ENCODE results near the gene SLC25A41.

SLC25A41 gene

DNA sequence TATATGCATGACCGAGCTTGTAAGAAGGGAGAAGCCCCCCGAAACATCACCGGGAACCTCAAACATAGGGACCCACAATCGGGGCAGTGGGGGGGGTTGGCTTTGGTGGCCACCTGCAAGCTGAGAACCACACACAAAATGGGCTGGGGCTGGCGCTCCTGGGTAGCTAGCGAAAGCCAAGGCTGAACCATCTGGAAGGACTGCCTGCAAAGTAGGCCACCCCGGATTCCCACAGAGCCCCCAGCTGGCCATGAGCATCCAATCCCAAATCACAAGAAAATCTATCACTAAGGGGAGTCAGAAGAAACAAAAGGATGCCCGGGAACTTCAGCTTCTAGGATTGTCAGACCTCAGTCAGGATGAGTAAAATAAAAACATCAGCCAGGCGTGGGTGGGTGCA lies 55.1 kb downstream of the SLC25A41 start:
- Histone ChIP-seq H3K4me3 (ENCODE audit: low read depth in 1 of 2, low read length in 2 of 2) (no peak overlapping the region), H3K9me3 (ENCODE audit: control insufficient read depth in 1 of 2, low read length in 2 of 2) (peaks cover 0 to 8% of the 10 kb centered on the region in 2 donors), H3K4me1 (ENCODE audit: control insufficient read depth in 1 of 2, insufficient read depth in 2 of 2, low read length in 2 of 2) (peaks cover 0 to 18% of the 10 kb centered on the region in 2 donors), H3K36me3 (ENCODE audit: control insufficient read depth in 1 of 2, insufficient read depth in 2 of 2, low read length in 2 of 2) (peaks cover 22 to 50% of the 10 kb centered on the region in 2 donors), H3K27ac (ENCODE audit: low read length) (no peak overlapping the region), H3K27me3 (ENCODE audit: low read depth, low read length) (no peaks in the 10 kb centered on the region)

- Histone ChIP-seq H3K4me3 (ENCODE audit: low read depth in 1 of 2, low read length in 2 of 2) (no peak overlapping the region), H3K27ac (ENCODE audit: low read length) (no peak overlapping the region), H3K36me3 (ENCODE audit: control insufficient read depth in 1 of 2, insufficient read depth in 2 of 2, low read length in 2 of 2) (peaks cover 20 to 46% of the 10 kb centered on the region in 2 donors), H3K27me3 (ENCODE audit: low read depth, low read length) (no peaks in the 10 kb centered on the region), H3K4me1 (ENCODE audit: control insufficient read depth in 1 of 2, insufficient read depth in 2 of 2, low read length in 2 of 2) (peaks cover 0 to 19% of the 10 kb centered on the region in 2 donors), H3K9me3 (ENCODE audit: control insufficient read depth in 1 of 2, low read length in 2 of 2) (peaks cover 0 to 8% of the 10 kb centered on the region in 2 donors)
These were observed 55.5 kb downstream of the SLC25A41 start for GRCh38 chr19:6378041-6378440.

DNA sequence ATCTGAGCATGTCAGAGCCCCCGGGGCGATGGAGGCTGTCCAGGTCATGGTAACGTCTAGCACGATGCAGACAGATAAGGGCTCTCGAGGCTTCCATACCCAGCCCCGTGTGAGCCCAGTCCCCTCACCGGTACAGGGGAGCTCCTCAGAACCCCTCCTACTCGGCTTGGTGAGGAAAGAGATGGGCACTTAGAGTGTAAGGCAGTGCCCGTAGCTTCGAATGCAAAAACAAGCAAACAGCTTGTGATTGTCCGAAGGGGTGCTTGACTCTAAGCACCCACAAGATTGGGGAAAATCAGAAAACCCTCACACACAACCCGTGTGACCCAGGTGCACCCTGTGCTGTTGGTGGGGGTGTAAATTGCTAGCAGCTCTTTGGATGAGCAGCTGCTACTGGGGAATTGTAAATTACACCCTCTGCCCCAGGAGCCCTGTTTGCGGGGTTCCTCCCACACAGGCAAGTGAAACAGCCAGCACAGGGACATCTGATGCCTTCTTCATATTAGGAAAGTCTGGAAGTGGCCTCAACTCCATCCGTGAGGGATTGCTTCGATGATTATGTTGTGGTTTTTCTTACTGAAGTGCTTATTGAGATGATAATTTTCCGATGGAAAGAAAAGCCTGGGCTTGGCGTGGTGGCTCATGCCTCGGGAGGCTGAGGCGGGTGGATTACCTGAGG lies 56.9 kb downstream of the SLC25A41 start:
- Histone ChIP-seq H3K27me3 (ENCODE audit: low read depth, low read length) (no peaks in the 10 kb centered on the region), H3K27ac (ENCODE audit: low read length) (no peak overlapping the region), H3K4me1 (ENCODE audit: control insufficient read depth in 1 of 2, insufficient read depth in 2 of 2, low read length in 2 of 2) (peaks cover 0 to 19% of the 10 kb centered on the region in 2 donors), H3K36me3 (ENCODE audit: control insufficient read depth in 1 of 2, insufficient read depth in 2 of 2, low read length in 2 of 2) (peaks cover 14 to 37% of the 10 kb centered on the region in 2 donors), H3K9me3 (ENCODE audit: control insufficient read depth in 1 of 2, low read length in 2 of 2) (peaks cover 0 to 8% of the 10 kb centered on the region in 2 donors), H3K4me3 (ENCODE audit: low read depth in 1 of 2, low read length in 2 of 2) (no peak overlapping the region)

Data from muscle layer of duodenum (tissue), 2 donors.